Vagina (tissue), 2 donors: Measurements from ENCODE around the gene MRGPRF. TPM values are rescaled to one million over a fixed set of nuclear protein-coding genes. Genes with fewer than 3 reads are reported as not detected.

Experiments
- DNase-seq, 2 donors: peaks; one replicate each; pipeline ENCODE4 v3.0.0-alpha.2; 2017; ENCODE audit errors: extremely low spot score in 2 of 2
- H3K27ac ChIP-seq: fragments of 200-600 bp; sonication (generic); one replicate; pipeline ENCODE4 v1.5.1; 2019
- H3K27me3 ChIP-seq: fragments of 200-600 bp; sonication (generic); one replicate; pipeline ENCODE4 v1.5.1; 2019
- H3K36me3 ChIP-seq, 2 donors: fragments of 200-600 bp; sonication (generic); one replicate each; pipeline ENCODE4 v1.5.1; 2017 to 2019
- H3K4me1 ChIP-seq: fragments of 200-600 bp; sonication (generic); one replicate; pipeline ENCODE4 v1.5.1; 2019
- H3K4me3 ChIP-seq, 2 donors: fragments of 200-600 bp; sonication (generic); 1 replicate in 1 of 2; 2 replicates in 1 of 2; pipeline ENCODE4 v1.5.1; 2016 to 2019
- H3K9me3 ChIP-seq: fragments of 200-600 bp; sonication (generic); one replicate; pipeline ENCODE4 v1.5.1; 2019
- CTCF ChIP-seq, 3 experiments: fragments of 450-650 bp in 2 of 3; fragments of 200-600 bp in 1 of 3; sonication (generic) in 1 of 3; IDR thresholded peaks; one replicate each; pipeline ENCODE4 v1.5.1; 2017 to 2019; ENCODE audit warnings: antibody characterized with exemption in 3 of 3, mild to moderate bottlenecking in 2 of 3, moderate library complexity in 2 of 3
- POLR2A ChIP-seq, 2 donors: fragments of 450-650 bp; IDR thresholded peaks; one replicate each; pipeline ENCODE4 v1.6.1; 2017; ENCODE audit warnings: antibody characterized with exemption in 2 of 2, mild to moderate bottlenecking in 2 of 2, moderate library complexity in 2 of 2
- POLR2AphosphoS5 ChIP-seq, 2 donors: sonication (generic); formaldehyde crosslinking; IDR thresholded peaks; one replicate each; pipeline ENCODE4 v1.9.0; 2017; ENCODE audit warnings: antibody characterized with exemption in 2 of 2, mild to moderate bottlenecking in 2 of 2, low read depth in 1 of 2; ENCODE audit not compliant: insufficient read depth in 1 of 2
- intact Hi-C: fragments of 100-400 bp; cut with DNase I; formaldehyde crosslinking; loops from one replicate; pipeline ENCODE4 v1.15.1; 2023
- total RNA-seq: library from RNA; depleted of rRNA; stranded (reverse); fragments of >200 nt; gene quantifications from one replicate; pipeline ENCODE4 v1.2.3, GENCODE V29; 2016

MRGPRF gene
- total RNA-seq, 1 donor from 2014 or later: 84.5 TPM

GRCh38 chr11:68999093-68999747 lies 13.8 kb downstream of the MRGPRF start:
- Histone ChIP-seq H3K9me3 (no peaks in the 10 kb centered on the region), H3K27me3 (no peaks in the 10 kb centered on the region), H3K4me1 (peaks cover 61% of the 10 kb centered on the region), H3K36me3 (no peaks in the 10 kb centered on the region), H3K4me3 (no peak overlapping the region), H3K27ac (peak overlapping the region; percentile 82)
- TF ChIP-seq POLR2A (IDR thresholded peaks at IDR 0.05) (no peak), POLR2AphosphoS5 (IDR thresholded peaks at IDR 0.05; ENCODE audit: insufficient read depth in 1 of 2, low read depth in 1 of 2) (no peak), CTCF (IDR thresholded peaks at IDR 0.05) (no peak)
- DNase-seq: peak in 1 of 2 donors; percentile 72
- intact Hi-C loops: no loop called here

GRCh38 chr11:68998390-68998911 lies 14.6 kb downstream of the MRGPRF start:
- DNase-seq: peak in 1 of 2 donors; percentile 84
- H3K27ac ChIP-seq: peak overlapping the region; percentile 82
- peaks cover 58% of the 10 kb centered on the region for H3K4me1 ChIP-seq
- intact Hi-C loops: no loop called here
- no peaks in the 10 kb centered on the region for H3K27me3 ChIP-seq
- TF ChIP-seq CTCF (IDR thresholded peaks at IDR 0.05) (no peak), POLR2AphosphoS5 (IDR thresholded peaks at IDR 0.05; ENCODE audit: insufficient read depth in 1 of 2, low read depth in 1 of 2) (peak in 1 of 2 donors; percentile 22)
- no peaks in the 10 kb centered on the region for H3K36me3 ChIP-seq
- H3K4me3 ChIP-seq: no peak overlapping the region
- H3K9me3 ChIP-seq: no peaks in the 10 kb centered on the region

GRCh38 chr11:68997995-68998348 lies 15.1 kb downstream of the MRGPRF start:
- Histone ChIP-seq H3K27ac (peak overlapping the region; percentile 82), H3K9me3 (no peaks in the 10 kb centered on the region), H3K4me3 (no peak overlapping the region), H3K36me3 (no peaks in the 10 kb centered on the region), H3K4me1 (peaks cover 54% of the 10 kb centered on the region), H3K27me3 (no peaks in the 10 kb centered on the region)
- no peak for DNase-seq
- no peak for TF ChIP-seq POLR2A (IDR thresholded peaks at IDR 0.05)
- no peak for TF ChIP-seq CTCF (IDR thresholded peaks at IDR 0.05)
- no peak for TF ChIP-seq POLR2AphosphoS5 (IDR thresholded peaks at IDR 0.05; ENCODE audit: insufficient read depth in 1 of 2, low read depth in 1 of 2)
- intact Hi-C loops: no loop called here

GRCh38 chr11:68997124-68997994 lies 15.7 kb downstream of the MRGPRF start:
- Histone ChIP-seq H3K9me3 (no peaks in the 10 kb centered on the region), H3K27ac (peak overlapping the region; percentile 82), H3K4me1 (peaks cover 48% of the 10 kb centered on the region), H3K27me3 (no peaks in the 10 kb centered on the region), H3K36me3 (no peaks in the 10 kb centered on the region), H3K4me3 (no peak overlapping the region)
- TF ChIP-seq POLR2A (IDR thresholded peaks at IDR 0.05) (no peak), CTCF (IDR thresholded peaks at IDR 0.05) (no peak), POLR2AphosphoS5 (IDR thresholded peaks at IDR 0.05; ENCODE audit: insufficient read depth in 1 of 2, low read depth in 1 of 2) (no peak)
- intact Hi-C loops: no loop called here
- peak in 1 of 2 donors; percentile 78 for DNase-seq
